Measurements from ENCODE around the gene IL17C.

Gene IL17C

DNA sequence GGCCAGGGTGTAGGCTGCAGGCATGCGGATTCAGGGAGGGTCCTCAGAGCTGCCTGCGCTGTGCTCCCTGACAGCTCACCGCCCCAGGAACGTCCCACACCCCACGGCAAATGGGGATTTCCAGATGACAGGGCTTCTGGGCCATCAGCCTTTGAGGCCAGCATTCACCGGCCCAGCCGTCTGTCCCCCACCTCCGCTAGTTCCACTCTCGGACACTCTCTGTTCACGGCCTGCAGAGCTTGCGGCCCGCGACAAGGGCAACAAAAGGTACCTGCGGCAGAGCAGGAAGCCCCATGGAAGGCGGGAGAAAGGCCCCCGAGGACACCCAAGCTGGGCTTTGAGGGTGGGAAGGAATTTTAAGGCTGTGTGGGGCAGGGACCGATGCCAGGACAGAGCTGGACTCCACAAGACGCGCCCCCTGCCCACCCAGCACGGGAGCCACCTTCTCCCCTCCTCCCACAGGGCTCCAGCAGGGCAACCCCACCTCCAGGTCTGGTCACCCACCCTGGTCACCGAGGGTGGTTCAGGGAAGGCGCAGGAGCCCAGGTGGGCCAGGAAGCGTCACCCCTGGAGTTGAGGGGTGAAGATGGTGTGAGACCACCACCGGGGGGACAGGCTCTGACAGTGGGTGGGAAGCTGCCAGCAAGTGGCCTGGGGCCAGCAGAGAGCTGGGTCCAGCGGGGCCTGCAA is 18.1 kb downstream of the IL17C start:
- TF ChIP-seq, protein P1, sequence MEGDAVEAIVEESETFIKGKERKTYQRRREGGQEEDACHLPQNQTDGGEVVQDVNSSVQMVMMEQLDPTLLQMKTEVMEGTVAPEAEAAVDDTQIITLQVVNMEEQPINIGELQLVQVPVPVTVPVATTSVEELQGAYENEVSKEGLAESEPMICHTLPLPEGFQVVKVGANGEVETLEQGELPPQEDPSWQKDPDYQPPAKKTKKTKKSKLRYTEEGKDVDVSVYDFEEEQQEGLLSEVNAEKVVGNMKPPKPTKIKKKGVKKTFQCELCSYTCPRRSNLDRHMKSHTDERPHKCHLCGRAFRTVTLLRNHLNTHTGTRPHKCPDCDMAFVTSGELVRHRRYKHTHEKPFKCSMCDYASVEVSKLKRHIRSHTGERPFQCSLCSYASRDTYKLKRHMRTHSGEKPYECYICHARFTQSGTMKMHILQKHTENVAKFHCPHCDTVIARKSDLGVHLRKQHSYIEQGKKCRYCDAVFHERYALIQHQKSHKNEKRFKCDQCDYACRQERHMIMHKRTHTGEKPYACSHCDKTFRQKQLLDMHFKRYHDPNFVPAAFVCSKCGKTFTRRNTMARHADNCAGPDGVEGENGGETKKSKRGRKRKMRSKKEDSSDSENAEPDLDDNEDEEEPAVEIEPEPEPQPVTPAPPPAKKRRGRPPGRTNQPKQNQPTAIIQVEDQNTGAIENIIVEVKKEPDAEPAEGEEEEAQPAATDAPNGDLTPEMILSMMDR (IDR thresholded peaks at IDR 0.05; ENCODE audit: low read depth, low read length, missing control alignments): no peak
- no peak overlapping the region for H3K4me3 ChIP-seq (ENCODE audit: low read depth, low read length)
- in situ Hi-C loops (cut with HindIII; ENCODE audit: low sequenced_read_pairs): no loop called here
- no peak for DNase-seq (ENCODE audit: low read depth)

DNA sequence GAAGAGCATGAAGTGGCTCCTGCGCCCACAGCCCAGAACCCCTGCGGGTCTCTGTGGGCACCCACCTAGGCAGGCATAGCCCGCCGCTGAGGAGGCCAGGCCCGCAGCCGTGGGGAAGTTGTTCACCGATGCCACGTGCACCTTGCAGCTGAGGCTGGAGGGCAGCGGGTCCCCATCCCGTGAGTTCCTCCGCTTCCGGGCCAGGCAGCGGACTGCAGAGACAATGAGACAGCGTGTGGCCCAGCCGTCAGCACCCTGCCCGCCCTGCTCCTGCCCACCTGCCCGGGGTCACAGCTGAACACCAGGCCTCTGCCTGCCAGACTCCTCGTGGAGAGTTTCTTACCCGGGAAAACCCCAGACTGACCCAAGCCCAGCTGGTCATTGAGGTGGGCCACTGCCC is 19.0 kb downstream of the IL17C start:
- in situ Hi-C loops (cut with HindIII; ENCODE audit: low sequenced_read_pairs): no loop called here
- TF ChIP-seq, protein P1 (IDR thresholded peaks at IDR 0.05; ENCODE audit: low read depth, low read length, missing control alignments): no peak
- no peak overlapping the region for H3K4me3 ChIP-seq (ENCODE audit: low read depth, low read length)
- no peak for DNase-seq (ENCODE audit: low read depth)

DNA sequence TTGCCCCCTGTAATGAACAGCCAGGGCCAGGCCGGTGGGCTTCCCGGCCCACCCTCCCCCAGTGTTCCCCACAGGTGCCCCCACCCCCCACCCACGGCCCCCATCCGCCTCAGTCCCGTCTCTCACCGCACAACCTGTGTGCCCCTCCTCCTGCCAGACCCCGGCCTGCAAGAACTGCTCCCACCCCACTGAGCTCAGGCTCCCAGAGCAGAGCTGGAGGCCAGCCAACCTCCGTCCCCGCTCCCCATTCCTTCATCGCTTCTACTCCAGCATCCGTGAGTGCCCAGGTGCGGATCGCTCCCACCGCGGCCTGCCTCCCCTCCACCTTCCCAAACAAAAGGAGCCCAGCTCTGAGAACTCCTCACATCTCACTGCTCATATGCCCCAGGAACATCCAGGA is 20.3 kb downstream of the IL17C start:
- no peak overlapping the region for H3K4me3 ChIP-seq (ENCODE audit: low read depth, low read length)
- no peak for DNase-seq (ENCODE audit: low read depth)
- in situ Hi-C loops (cut with HindIII; ENCODE audit: low sequenced_read_pairs): no loop called here
- TF ChIP-seq, protein P1 (IDR thresholded peaks at IDR 0.05; ENCODE audit: low read depth, low read length, missing control alignments): no peak

DNA sequence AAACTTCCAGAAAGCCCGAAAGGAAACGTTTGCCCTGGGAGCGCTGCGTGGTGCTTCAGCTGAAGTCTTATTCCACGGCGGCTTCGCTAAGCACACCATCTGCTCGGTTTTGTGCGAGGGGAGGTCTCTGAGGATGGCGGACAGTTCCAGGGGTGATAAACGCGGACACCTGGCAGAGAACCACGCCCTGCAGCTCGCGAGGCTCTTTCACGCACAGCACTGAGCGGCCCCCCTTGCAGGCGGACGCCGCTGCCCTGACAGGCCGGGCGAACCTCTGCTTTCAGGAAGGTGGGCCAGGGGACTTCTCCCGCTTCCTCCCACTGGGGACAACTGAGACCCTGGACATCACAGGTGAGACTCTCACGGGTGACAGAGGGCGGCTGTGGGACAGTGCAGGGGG is 20.8 kb downstream of the IL17C start:
- TF ChIP-seq, protein P1 (IDR thresholded peaks at IDR 0.05; ENCODE audit: low read depth, low read length, missing control alignments): no peak
- DNase-seq (ENCODE audit: low read depth): no peak
- in situ Hi-C loops (cut with HindIII; ENCODE audit: low sequenced_read_pairs): no loop called here
- H3K4me3 ChIP-seq (ENCODE audit: low read depth, low read length): no peak overlapping the region

DNA sequence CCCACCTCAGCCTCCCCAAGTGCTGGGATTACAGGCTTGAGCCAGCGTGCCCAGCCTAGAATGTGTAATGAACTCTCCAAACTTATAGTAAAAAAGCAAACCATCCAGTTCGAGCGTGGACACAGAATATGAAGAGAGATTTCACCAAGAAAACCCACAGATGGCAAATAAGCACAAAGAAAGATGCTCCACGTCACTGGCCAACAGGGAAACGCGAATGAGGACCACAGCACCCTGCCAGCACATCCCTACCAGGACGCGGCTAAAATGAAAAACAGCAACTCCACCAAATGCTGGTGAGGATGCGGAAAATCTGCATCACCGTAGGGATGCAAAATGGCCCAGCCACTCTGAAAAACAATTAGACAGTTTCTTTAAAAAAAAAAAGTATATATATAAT is 23.1 kb downstream of the IL17C start:
- DNase-seq (ENCODE audit: low read depth): no peak

DNA sequence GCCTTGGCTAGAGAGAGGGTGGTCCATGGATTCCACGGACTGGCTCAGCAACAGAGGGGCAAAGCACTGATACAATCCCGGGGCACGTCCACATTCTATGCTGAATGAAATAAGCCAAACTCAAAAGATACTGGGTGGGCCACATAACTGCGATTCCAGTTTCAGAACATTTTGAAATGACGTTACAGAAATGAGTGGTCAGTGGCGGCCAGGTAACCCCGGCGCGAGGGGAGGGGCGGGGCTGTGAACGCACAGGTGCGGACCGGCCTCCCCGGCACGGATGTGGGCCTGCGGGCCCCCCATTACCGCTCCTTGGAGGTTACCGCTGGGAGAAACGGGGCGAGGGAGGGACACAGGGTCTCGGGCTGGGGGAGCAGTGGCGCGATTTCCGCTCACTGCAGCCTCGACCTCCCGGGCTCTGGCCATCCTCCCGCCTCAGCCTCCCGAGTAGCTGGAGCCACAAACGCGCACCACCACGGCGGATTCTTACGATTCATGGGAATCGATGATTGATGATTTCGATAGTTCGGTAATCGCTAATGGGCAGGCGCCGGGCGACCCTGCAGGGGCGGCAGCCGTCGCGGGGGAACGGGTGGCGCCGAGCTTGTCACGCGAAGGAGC is 24.0 kb downstream of the IL17C start:
- TF ChIP-seq, protein P1 (IDR thresholded peaks at IDR 0.05; ENCODE audit: low read depth, low read length, missing control alignments): no peak
- DNase-seq (ENCODE audit: low read depth): no peak
- peak overlapping the region; percentile 96 for H3K4me3 ChIP-seq (ENCODE audit: low read depth, low read length)
- in situ Hi-C loops (cut with HindIII; ENCODE audit: low sequenced_read_pairs): no loop called here

More for the DNA sequence above, 23.1 kb downstream of the IL17C start:
- no peak overlapping the region for H3K4me3 ChIP-seq (ENCODE audit: low read depth, low read length)
- TF ChIP-seq, protein P1 (IDR thresholded peaks at IDR 0.05; ENCODE audit: low read depth, low read length, missing control alignments): no peak
- in situ Hi-C loops (cut with HindIII; ENCODE audit: low sequenced_read_pairs): no loop called here
